IMR-90 (cell line): ENCODE data around the gene MRPL28. TPM values are rescaled to one million over a fixed set of nuclear protein-coding genes. Genes with fewer than 3 reads are reported as not detected.

Experiments
- ATAC-seq: fragments of 200-7000 bp; cut with Tn5 transposase; 2 replicates; pipeline ENCODE4 v1.9.1; 2020; ENCODE audit warnings: low read depth, mild to moderate bottlenecking, moderate library complexity
- BruUV-seq: library from RNA; stranded (reverse); fragments of 400-500 nt; replicated peaks from 2 replicates; lab custom pipeline; 2021; lab: Mats Ljungman, UMichigan
- CTCF ChIA-PET: fragments of 300-600 bp; formaldehyde crosslinking; extraction: SDS; loops from one replicate; lab custom pipeline; 2021; ENCODE audit warnings: antibody characterized with exemption; lab: Yijun Ruan, JAX
- POLR2A ChIA-PET: fragments of 300-600 bp; sonication (Branson Sonifier 250); formaldehyde crosslinking; loops from one replicate; lab custom pipeline; 2022; ENCODE audit warnings: antibody characterized with exemption; ENCODE audit not compliant: unreplicated experiment; lab: Charles Lee
- DNase-seq: peaks from one replicate; pipeline ENCODE4 v3.0.0; 2013
- H2AFZ ChIP-seq: replicated peaks from 2 replicates; pipeline ENCODE3; 2013; ENCODE audit warnings: low read length, mild to moderate bottlenecking; ENCODE audit not compliant: poor library complexity
- H2AK5ac ChIP-seq: 2 replicates; pipeline ENCODE4 v1.6.1; 2013; ENCODE audit warnings: low read depth, low read length, inconsistent platforms
- H2AK9ac ChIP-seq: replicated peaks from 2 replicates; pipeline ENCODE3; 2013; ENCODE audit warnings: mild to moderate bottlenecking, low read depth, low read length, moderate library complexity; ENCODE audit not compliant: poor library complexity
- H2BK120ac ChIP-seq: 2 replicates; pipeline ENCODE4 v1.6.1; 2013; ENCODE audit warnings: low read depth, low read length, inconsistent platforms
- H2BK15ac ChIP-seq: 3 replicates; pipeline ENCODE4 v1.6.1; 2013; ENCODE audit warnings: low read depth, low read length, inconsistent platforms
- H2BK20ac ChIP-seq: 2 replicates; pipeline ENCODE4 v1.6.1; 2013; ENCODE audit warnings: low read depth, mild to moderate bottlenecking, inconsistent platforms, low read length, moderate library complexity
- H2BK5ac ChIP-seq: 2 replicates; pipeline ENCODE4 v1.6.1; 2013; ENCODE audit warnings: mild to moderate bottlenecking, low read depth, low read length, inconsistent platforms; ENCODE audit not compliant: poor library complexity, severe bottlenecking
- H3K14ac ChIP-seq: replicated peaks from 2 replicates; pipeline ENCODE4 v1.6.1; 2013; ENCODE audit warnings: low read depth, low read length, inconsistent platforms
- H3K18ac ChIP-seq: 2 replicates; pipeline ENCODE4 v1.6.1; 2013; ENCODE audit warnings: low read depth, low read length, control low read depth
- H3K23ac ChIP-seq: 2 replicates; pipeline ENCODE4 v1.6.1; 2013; ENCODE audit warnings: low read depth, low read length, inconsistent platforms
- H3K27ac ChIP-seq: 2 replicates; pipeline ENCODE4 v1.5.1; 2013; ENCODE audit warnings: mild to moderate bottlenecking, control low read depth, low read length; ENCODE audit not compliant: insufficient read depth
- H3K27me3 ChIP-seq: 2 replicates; pipeline ENCODE4 v1.6.1; 2013; ENCODE audit warnings: low read length; ENCODE audit not compliant: control insufficient read depth, insufficient read depth
- H3K36me3 ChIP-seq: 2 replicates; pipeline ENCODE4 v1.6.1; 2013; ENCODE audit warnings: low read length, mixed read lengths; ENCODE audit not compliant: control insufficient read depth, insufficient read depth
- H3K4ac ChIP-seq: 2 replicates; pipeline ENCODE4 v1.6.1; 2013; ENCODE audit warnings: low read depth, low read length, inconsistent platforms
- H3K4me1 ChIP-seq: 2 replicates; pipeline ENCODE4 v1.6.1; 2013; ENCODE audit warnings: low read length, mixed read lengths; ENCODE audit not compliant: control insufficient read depth, insufficient read depth
- H3K4me2 ChIP-seq: 2 replicates; pipeline ENCODE4 v1.6.1; 2013; ENCODE audit warnings: low read depth, mild to moderate bottlenecking, control low read depth, low read length, moderate library complexity
- H3K4me3 ChIP-seq: 2 replicates; pipeline ENCODE4 v1.5.1; 2013; ENCODE audit warnings: low read depth, mild to moderate bottlenecking, control low read depth, low read length, moderate library complexity; ENCODE audit not compliant: insufficient read depth
- H3K56ac ChIP-seq: 2 replicates; pipeline ENCODE4 v1.6.1; 2013; ENCODE audit warnings: low read length, inconsistent platforms; ENCODE audit not compliant: insufficient read depth; ENCODE audit errors: extremely low read depth
- H3K79me1 ChIP-seq, 2 experiments: 2 replicates each; pipeline ENCODE4 v1.6.1; 2013; ENCODE audit warnings: low read length in 2 of 2, inconsistent platforms in 1 of 2, low read depth in 1 of 2
- H3K9ac ChIP-seq: 2 replicates; pipeline ENCODE4 v1.6.1; 2013; ENCODE audit warnings: low read depth, low read length, control low read depth
- H3K9me1 ChIP-seq: 2 replicates; pipeline ENCODE4 v1.6.1; 2013; ENCODE audit warnings: low read length, inconsistent platforms; ENCODE audit not compliant: insufficient read depth
- H3K9me3 ChIP-seq: 2 replicates; pipeline ENCODE4 v1.6.1; 2013; ENCODE audit warnings: low read length; ENCODE audit not compliant: control insufficient read depth, insufficient read depth
- H4K20me1 ChIP-seq: 2 replicates; pipeline ENCODE4 v1.6.1; 2013; ENCODE audit warnings: low read length, inconsistent platforms; ENCODE audit not compliant: insufficient read depth
- H4K5ac ChIP-seq: 2 replicates; pipeline ENCODE4 v1.6.1; 2013; ENCODE audit warnings: mild to moderate bottlenecking, low read depth, low read length, control low read depth
- H4K8ac ChIP-seq, 2 experiments: 2 replicates each; pipeline ENCODE4 v1.6.1; 2013; ENCODE audit warnings: low read depth in 2 of 2, low read length in 2 of 2, control low read depth in 1 of 2, inconsistent platforms in 1 of 2
- H4K91ac ChIP-seq: 2 replicates; pipeline ENCODE4 v1.6.1; 2013; ENCODE audit warnings: low read depth, low read length, inconsistent platforms; ENCODE audit not compliant: insufficient read depth
- BHLHE40 ChIP-seq: fragments of 150-350 bp; IDR thresholded peaks from 2 replicates; pipeline ENCODE4 v1.6.1; 2016; ENCODE audit warnings: mild to moderate bottlenecking, low read depth, low read length
- POLR2A ChIP-seq: IDR thresholded peaks from 2 replicates; pipeline ENCODE4 v1.6.1; 2012; ENCODE audit warnings: mild to moderate bottlenecking, low read depth, low read length
- WGBS, 2 experiments: methylation state at CpG; one replicate each; pipeline versions ENCODE4 v1.1.5 to v1.1.7; 2013; ENCODE audit warnings: missing lambda C conversion rate in 2 of 2; ENCODE audit not compliant: insufficient read length in 1 of 2; ENCODE audit errors: extremely low coverage in 2 of 2; 5-methylcytosine and 5-hydroxymethylcytosine counted together
- dilution Hi-C: fragments of 300-500 bp; cut with HindIII; formaldehyde crosslinking; loops from one replicate; pipeline ENCODE4 v1.14.3; 2018; ENCODE audit warnings: low sequenced_read_pairs; ENCODE audit not compliant: unreplicated experiment
- in situ Hi-C: fragments of 300-500 bp; cut with MboI; formaldehyde crosslinking; loops from 3 replicates; pipeline ENCODE4 v1.14.3; 2019; ENCODE audit warnings: low sequenced_read_pairs, inconsistent platforms, mixed read lengths
- intact Hi-C: fragments of 100-400 bp; cut with micrococcal nuclease; formaldehyde crosslinking; loops from 2 replicates; pipeline ENCODE4 v1.10.0; 2022
- polyA plus RNA-seq, 3 experiments: library from polyadenylated mRNA; depleted of rRNA; stranded (reverse); fragments of >200 nt; gene quantifications; 2 replicates each; pipeline ENCODE4 v1.2.3, GENCODE V29; 2012; ENCODE audit warnings: low replicate concordance in 1 of 3
- total RNA-seq: library from RNA; depleted of rRNA; stranded (reverse); fragments of >200 nt; gene quantifications from 2 replicates; pipeline ENCODE4 v1.2.3, GENCODE V29; 2012

MRPL28 gene
- total and polyA plus RNA-seq, 2 of the 4 experiments (the other 2 are of a cell fraction) = 104 to 181 TPM

- Histone ChIP-seq H3K9ac (peak within 1 kb of the TSS; percentile 63), H3K56ac (no peak within 1 kb of the TSS), H3K79me1 (peaks cover 4 to 35% of the 10 kb centered on the region in 2 experiments; a peak in 3 of 4 replicates), H3K9me3 (no peaks in the 10 kb centered on the region; the same call in 1 of the 2 replicates), H3K4me1 (peaks cover 4% of the 10 kb centered on the region), H3K4ac (peak within 1 kb of the TSS; percentile 55), H3K27me3 (no peaks in the 10 kb centered on the region), H3K4me3 (peak within 1 kb of the TSS; percentile 70), H3K18ac (no peak within 1 kb of the TSS), H3K9me1 (0 out of 2 replicates have a peak, but pooled peaks cover 7% of the 10 kb centered on the region), H2AK5ac (peak within 1 kb of the TSS; percentile 67; the same call in 1 of the 2 replicates), H3K36me3 (peaks cover 19% of the 10 kb centered on the region), H3K4me2 (peak within 1 kb of the TSS; percentile 72), H2AK9ac (peak within 1 kb of the TSS; percentile 85), H2BK15ac (no peak within 1 kb of the TSS), H4K8ac (peak within 1 kb of the TSS; percentile 58 to 68; a peak in 3 of 4 replicates), H3K23ac (0 out of 2 replicates have a peak within 1 kb of the TSS, but pooled peaks have one; percentile 65), H4K5ac (0 out of 2 replicates have a peak within 1 kb of the TSS, but pooled peaks have one; percentile 3), H2AFZ (peak within 1 kb of the TSS; percentile 87), H2BK120ac (no peak within 1 kb of the TSS), H3K27ac (peak within 1 kb of the TSS; percentile 51), H2BK5ac (peak within 1 kb of the TSS; percentile 43), H3K14ac (peak within 1 kb of the TSS; percentile 73; the same call in 1 of the 2 replicates), H4K20me1 (peaks cover 15% of the 10 kb centered on the region; the same call in 1 of the 2 replicates), H4K91ac (no peak within 1 kb of the TSS; the same call in 1 of the 2 replicates), H2BK20ac (no peak within 1 kb of the TSS)
- ChIA-PET POLR2A (no interaction called here), CTCF (no interaction called here)
- dilution Hi-C loops = no loop called here
- in situ Hi-C loops = loop anchor here (10.0 kb wide), 1 partner anchor 248 kb away; the partner anchor contains the start of genes MCRIP2 and WDR90
- TF ChIP-seq BHLHE40 (peak; percentile 45; the same call in 1 of the 2 replicates), POLR2A (no peak)
- DNase-seq (no peak), ATAC-seq (peak; percentile 30)
- intact Hi-C loops = loop anchor here (2.0 to 10.0 kb wide), 2 partner anchors 88 to 192 kb away; no protein-coding TSS in a partner anchor
- 1% methylated on average over 29 of the region's 75 CpGs; no CpG with 5 or more reads in 1 of the 2 experiments for WGBS, 2 experiments
- BruUV-seq = no TSS peak
These were observed 26.9 kb upstream of the MRPL28 start, which contains the start of gene NME4 for GRCh38 chr16:397135-397661. Gene NME4, plus strand, starts transcription at chr16:397199. Its CDS starts 24 bp downstream, at chr16:397223.
